CD14-positive monocyte (primary cell): ENCODE measurements around the gene TMCC1. TPM values are rescaled to one million over a fixed set of nuclear protein-coding genes. Genes with fewer than 3 reads are reported as not detected.

Source experiments
- DNase-seq, 3 donors: peaks; one replicate each; pipeline ENCODE4 v3.0.0-alpha.2; 2011 to 2022
- H2AFZ ChIP-seq: 2 replicates; pipeline ENCODE4 v1.6.0; 2012; ENCODE audit warnings: mild to moderate bottlenecking, low read depth, low read length, inconsistent platforms; ENCODE audit not compliant: insufficient read depth, poor library complexity, severe bottlenecking
- H3K27ac ChIP-seq, 2 donors: 1 replicate in 1 of 2; 2 replicates in 1 of 2; pipeline ENCODE4 v1.5.1; 2012 to 2013; ENCODE audit warnings: low read length in 2 of 2, control low read depth in 1 of 2, inconsistent platforms in 1 of 2, low read depth in 1 of 2, mild to moderate bottlenecking in 1 of 2
- H3K27me3 ChIP-seq, 2 donors: one replicate each; pipeline versions ENCODE4 v1.6.0 to v1.6.1; 2011 to 2013; ENCODE audit warnings: low read length in 2 of 2; ENCODE audit not compliant: control insufficient read depth in 2 of 2, insufficient read depth in 2 of 2
- H3K36me3 ChIP-seq, 2 donors: replicated peaks in 1 of 2; 1 replicate in 1 of 2; 2 replicates in 1 of 2; pipeline versions ENCODE4 v1.5.1 to v1.6.1; 2012 to 2013; ENCODE audit warnings: low read length in 2 of 2, control low read depth in 1 of 2, inconsistent platforms in 1 of 2, mild to moderate bottlenecking in 1 of 2; ENCODE audit not compliant: insufficient read depth in 2 of 2, control insufficient read depth in 1 of 2
- H3K4me1 ChIP-seq, 2 donors: 1 replicate in 1 of 2; 2 replicates in 1 of 2; pipeline versions ENCODE4 v1.5.1 to v1.6.1; 2012 to 2013; ENCODE audit warnings: low read length in 2 of 2, control low read depth in 1 of 2, inconsistent platforms in 1 of 2, mild to moderate bottlenecking in 1 of 2, moderate library complexity in 1 of 2; ENCODE audit not compliant: insufficient read depth in 2 of 2, control insufficient read depth in 1 of 2
- H3K4me2 ChIP-seq: replicated peaks from 2 replicates; pipeline ENCODE3; 2012; ENCODE audit warnings: low read length, moderate library complexity, mild to moderate bottlenecking; ENCODE audit not compliant: poor library complexity, severe bottlenecking; ENCODE audit errors: extremely low read depth
- H3K4me3 ChIP-seq, 3 experiments: fragments of 200-600 bp in 1 of 3; sonication (generic) in 1 of 3; replicated peaks in 1 of 3; 1 replicate in 2 of 3; 2 replicates in 1 of 3; pipeline ENCODE4 v1.5.1; 2011 to 2013; ENCODE audit warnings: low read length in 3 of 3, mild to moderate bottlenecking in 3 of 3, control low read depth in 2 of 3, low read depth in 2 of 3, inconsistent platforms in 1 of 3, moderate library complexity in 1 of 3
- H3K79me2 ChIP-seq: 2 replicates; pipeline ENCODE4 v1.6.0; 2012; ENCODE audit warnings: mild to moderate bottlenecking, control low read depth, inconsistent platforms, low read length, moderate library complexity; ENCODE audit not compliant: insufficient read depth
- H3K9ac ChIP-seq: 2 replicates; pipeline ENCODE4 v1.6.0; 2017; ENCODE audit warnings: low read length, mild to moderate bottlenecking; ENCODE audit not compliant: insufficient read depth, poor library complexity, severe bottlenecking
- H3K9me3 ChIP-seq, 2 donors: replicated peaks in 1 of 2; 1 replicate in 1 of 2; 2 replicates in 1 of 2; pipeline versions ENCODE4 v1.5.1 to v1.6.1; 2012 to 2013; ENCODE audit warnings: low read length in 2 of 2, control low read depth in 1 of 2; ENCODE audit not compliant: control insufficient read depth in 1 of 2, insufficient read depth in 1 of 2
- H4K20me1 ChIP-seq: 2 replicates; pipeline ENCODE4 v1.6.0; 2012; ENCODE audit warnings: mild to moderate bottlenecking, low read length, control low read depth, moderate library complexity; ENCODE audit not compliant: insufficient read depth
- H3K27ac Mint-ChIP-seq, 7 donors: one replicate each; pipeline ENCODE4 v1.8.0; 2020; ENCODE audit warnings: mild to moderate bottlenecking in 7 of 7, mixed read lengths in 7 of 7, moderate library complexity in 6 of 7, inconsistent platforms in 2 of 7
- H3K27me3 Mint-ChIP-seq, 3 donors: one replicate each; pipeline ENCODE4 v1.8.0; 2021 to 2022; ENCODE audit warnings: low read depth in 3 of 3, mild to moderate bottlenecking in 3 of 3, mixed read lengths in 3 of 3, moderate library complexity in 3 of 3, inconsistent platforms in 1 of 3
- H3K36me3 Mint-ChIP-seq, 2 donors: one replicate each; pipeline ENCODE4 v1.8.0; 2020; ENCODE audit warnings: mixed read lengths in 2 of 2, inconsistent platforms in 1 of 2, mild to moderate bottlenecking in 1 of 2
- H3K4me1 Mint-ChIP-seq: one replicate; pipeline ENCODE4 v1.8.0; 2020; ENCODE audit warnings: mild to moderate bottlenecking, mixed read lengths
- H3K4me3 Mint-ChIP-seq, 2 donors: one replicate each; pipeline ENCODE4 v1.8.0; 2020; ENCODE audit warnings: mild to moderate bottlenecking in 2 of 2, mixed read lengths in 2 of 2, moderate library complexity in 1 of 2
- H3K9me3 Mint-ChIP-seq, 7 donors: one replicate each; pipeline ENCODE4 v1.8.0; 2020 to 2022; ENCODE audit warnings: mixed read lengths in 7 of 7, mild to moderate bottlenecking in 6 of 7, moderate library complexity in 6 of 7, inconsistent platforms in 2 of 7
- WGBS: methylation state at CpG from one replicate; pipeline ENCODE4 v1.1.5; 2013; ENCODE audit warnings: missing lambda C conversion rate; ENCODE audit not compliant: insufficient coverage; 5-methylcytosine and 5-hydroxymethylcytosine counted together
- intact Hi-C, 2 donors: fragments of 100-400 bp; cut with micrococcal nuclease; formaldehyde crosslinking; loops; one replicate each; pipeline versions ENCODE4 v1.15.0 to v1.15.1; 2023
- polyA plus RNA-seq, 3 donors: library from polyadenylated mRNA; depleted of rRNA in 1 of 3; unstranded in 2 of 3; stranded (reverse) in 1 of 3; fragments of 300-500 nt in 2 of 3; fragments of >200 nt in 1 of 3; fragmentation: Illumina TruSeq in 2 of 3; gene quantifications; 1 replicate in 2 of 3; 2 replicates in 1 of 3; pipeline ENCODE4 v1.2.3, GENCODE V29; 2012 to 2021
- TF ChIP-seq, protein P1 (sequence below): fragments of 200-600 bp; IDR thresholded peaks from one replicate; pipeline ENCODE4 v1.8.0; 2022; ENCODE audit warnings: antibody characterized with exemption, mild to moderate bottlenecking

Gene TMCC1
- polyA plus RNA-seq, 3 donors, result 5.0 to 10.2 (median 5.0) TPM

DNA sequence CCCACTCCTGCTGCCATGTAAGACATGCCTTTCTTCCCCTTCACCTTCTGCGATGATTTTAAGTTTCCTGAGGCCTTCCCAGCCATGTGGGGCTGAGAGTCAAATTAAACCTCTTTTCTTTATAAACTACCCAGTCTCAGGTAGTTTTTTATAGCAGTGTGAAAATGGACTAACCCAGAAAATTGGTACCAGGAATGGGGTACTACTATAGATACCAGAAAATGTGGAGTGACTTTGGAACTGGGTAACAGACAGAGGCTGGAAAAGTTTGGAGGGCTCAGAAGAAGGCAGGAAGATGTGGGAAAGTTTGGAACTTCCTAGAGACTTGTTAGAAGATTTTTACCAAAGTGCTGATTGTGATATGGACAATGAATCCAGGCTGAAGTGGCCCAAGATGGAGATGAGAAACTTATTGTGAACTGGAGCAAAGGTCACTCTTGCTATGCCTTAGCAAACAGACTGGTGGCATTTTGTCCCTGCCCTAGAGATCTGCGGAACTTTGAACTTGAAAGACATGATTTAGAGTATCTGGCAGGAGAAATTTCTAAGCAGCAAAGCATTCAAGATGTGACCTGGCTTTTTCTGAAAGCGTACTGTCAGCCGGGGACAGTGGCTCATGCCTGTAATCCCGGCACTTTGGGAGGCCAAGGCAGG lies 52.7 kb downstream of the TMCC1 start:
- 97% methylated on average over 4 of the region's 5 CpGs for WGBS
- Histone ChIP-seq H3K27me3 (no peaks in the 10 kb centered on the region), H3K4me2 (no peak overlapping the region), H3K9me3 (peaks cover 0 to 10% of the 10 kb centered on the region in 2 donors), H3K4me3 (no peak overlapping the region), H3K4me1 (peaks cover 0 to 4% of the 10 kb centered on the region in 2 donors), H2AFZ (no peak overlapping the region), H3K79me2 (no peaks in the 10 kb centered on the region), H3K9ac (no peak overlapping the region), H4K20me1 (no peaks in the 10 kb centered on the region), H3K36me3 (peaks cover 0 to 10% of the 10 kb centered on the region in 2 donors), H3K27ac (no peak overlapping the region)
- peaks cover 11 to 27% of the 10 kb centered on the region in 2 donors for H3K36me3 Mint-ChIP-seq
- TF ChIP-seq, protein P1, sequence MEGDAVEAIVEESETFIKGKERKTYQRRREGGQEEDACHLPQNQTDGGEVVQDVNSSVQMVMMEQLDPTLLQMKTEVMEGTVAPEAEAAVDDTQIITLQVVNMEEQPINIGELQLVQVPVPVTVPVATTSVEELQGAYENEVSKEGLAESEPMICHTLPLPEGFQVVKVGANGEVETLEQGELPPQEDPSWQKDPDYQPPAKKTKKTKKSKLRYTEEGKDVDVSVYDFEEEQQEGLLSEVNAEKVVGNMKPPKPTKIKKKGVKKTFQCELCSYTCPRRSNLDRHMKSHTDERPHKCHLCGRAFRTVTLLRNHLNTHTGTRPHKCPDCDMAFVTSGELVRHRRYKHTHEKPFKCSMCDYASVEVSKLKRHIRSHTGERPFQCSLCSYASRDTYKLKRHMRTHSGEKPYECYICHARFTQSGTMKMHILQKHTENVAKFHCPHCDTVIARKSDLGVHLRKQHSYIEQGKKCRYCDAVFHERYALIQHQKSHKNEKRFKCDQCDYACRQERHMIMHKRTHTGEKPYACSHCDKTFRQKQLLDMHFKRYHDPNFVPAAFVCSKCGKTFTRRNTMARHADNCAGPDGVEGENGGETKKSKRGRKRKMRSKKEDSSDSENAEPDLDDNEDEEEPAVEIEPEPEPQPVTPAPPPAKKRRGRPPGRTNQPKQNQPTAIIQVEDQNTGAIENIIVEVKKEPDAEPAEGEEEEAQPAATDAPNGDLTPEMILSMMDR, result no peak
- H3K4me3 Mint-ChIP-seq, result no peak overlapping the region
- peaks cover 8% of the 10 kb centered on the region for H3K4me1 Mint-ChIP-seq
- intact Hi-C loops, result no loop called here
- DNase-seq, result no peak
- H3K27ac Mint-ChIP-seq, result no peak overlapping the region
- H3K27me3 Mint-ChIP-seq, result peaks cover 0 to 2% (median 0%) of the 10 kb centered on the region in 3 donors
- H3K9me3 Mint-ChIP-seq, result peaks cover 6 to 15% (median 10%) of the 10 kb centered on the region in 7 donors

GRCh38 chr3:129838086-129838485 lies 55.4 kb downstream of the TMCC1 start:
- Histone ChIP-seq H3K27ac (no peak overlapping the region), H3K27me3 (no peaks in the 10 kb centered on the region), H3K4me2 (no peak overlapping the region), H3K79me2 (peaks cover 3% of the 10 kb centered on the region), H4K20me1 (no peaks in the 10 kb centered on the region), H2AFZ (no peak overlapping the region), H3K4me3 (no peak overlapping the region), H3K4me1 (peaks cover 0 to 4% of the 10 kb centered on the region in 2 donors), H3K9me3 (peaks cover 0 to 8% of the 10 kb centered on the region in 2 donors), H3K9ac (no peak overlapping the region), H3K36me3 (peaks cover 0 to 10% of the 10 kb centered on the region in 2 donors)
- H3K27me3 Mint-ChIP-seq, result peaks cover 0 to 2% (median 0%) of the 10 kb centered on the region in 3 donors
- H3K4me1 Mint-ChIP-seq, result peaks cover 10% of the 10 kb centered on the region
- peaks cover 11 to 21% of the 10 kb centered on the region in 2 donors for H3K36me3 Mint-ChIP-seq
- 93% methylated on average over 3 of the region's 6 CpGs for WGBS
- no peak for DNase-seq
- no peak overlapping the region for H3K27ac Mint-ChIP-seq
- no peak overlapping the region for H3K4me3 Mint-ChIP-seq
- intact Hi-C loops, result loop anchor here in 1 of 2 donors (10.0 kb wide), 1 partner anchor 97 kb away; no protein-coding TSS in a partner anchor
- H3K9me3 Mint-ChIP-seq, result peaks cover 4 to 13% (median 7%) of the 10 kb centered on the region in 7 donors
- TF ChIP-seq, protein P1, result no peak
